GM04504 (cell line): Measurements from ENCODE around the gene PCDHGA10.
A peak's percentile ranks its signal among the peaks of the same experiment; 100 is the strongest.
"Not testable (repeated sequence)": the region's sequence is repeated elsewhere in the genome, so short reads cannot be mapped to it uniquely, and the experiment has no call there.

Experiments used
- DNase-seq: peaks from one replicate; pipeline ENCODE4 v3.0.0-alpha.2; 2012; ENCODE audit warnings: low read depth

The PCDHGA10 gene

GRCh38 chr5:141420855-141421488 is 8.2 kb downstream of the PCDHGA10 start, which contains the start of gene PCDHGA11:
Gene PCDHGA11, plus strand, starts transcription at chr5:141421051. Its CDS starts 177 bp downstream, at chr5:141421228.
- DNase-seq: no peak

- no peak for DNase-seq
Observed at GRCh38 chr5:141421489-141421855, 8.7 kb downstream of the PCDHGA10 start.

GRCh38 chr5:141422742-141423291 is 10.0 kb downstream of the PCDHGA10 start:
- DNase-seq: no peak

- DNase-seq: no peak
Observed at GRCh38 chr5:141427783-141428426, 15.1 kb downstream of the PCDHGA10 start.

- DNase-seq: peak; percentile 68
Observed at GRCh38 chr5:141430332-141431113, 17.7 kb downstream of the PCDHGA10 start, which contains the start of gene PCDHGA12. Gene PCDHGA12, plus strand, starts transcription at chr5:141430507. Its CDS starts 253 bp downstream, at chr5:141430760.

- DNase-seq: no peak
Observed at GRCh38 chr5:141431286-141431685, 18.5 kb downstream of the PCDHGA10 start.

GRCh38 chr5:141432308-141432707 is 19.5 kb downstream of the PCDHGA10 start:
- not testable (repeated sequence) for DNase-seq

- DNase-seq: not testable (repeated sequence)
Observed at GRCh38 chr5:141432726-141433125, 19.9 kb downstream of the PCDHGA10 start.

- DNase-seq: no peak
Observed at GRCh38 chr5:141434006-141434405, 21.2 kb downstream of the PCDHGA10 start.

GRCh38 chr5:141437221-141437620 is 24.4 kb downstream of the PCDHGA10 start:
- no peak for DNase-seq

GRCh38 chr5:141439411-141440141 is 26.8 kb downstream of the PCDHGA10 start:
- no peak for DNase-seq

GRCh38 chr5:141440341-141440740 is 27.6 kb downstream of the PCDHGA10 start:
- DNase-seq: no peak

GRCh38 chr5:141441571-141442170 is 28.9 kb downstream of the PCDHGA10 start:
- no peak for DNase-seq

GRCh38 chr5:141465351-141465750 is 52.6 kb downstream of the PCDHGA10 start:
- no peak for DNase-seq
